Measurements from ENCODE around the gene PPP6R2.

PPP6R2 gene

DNA sequence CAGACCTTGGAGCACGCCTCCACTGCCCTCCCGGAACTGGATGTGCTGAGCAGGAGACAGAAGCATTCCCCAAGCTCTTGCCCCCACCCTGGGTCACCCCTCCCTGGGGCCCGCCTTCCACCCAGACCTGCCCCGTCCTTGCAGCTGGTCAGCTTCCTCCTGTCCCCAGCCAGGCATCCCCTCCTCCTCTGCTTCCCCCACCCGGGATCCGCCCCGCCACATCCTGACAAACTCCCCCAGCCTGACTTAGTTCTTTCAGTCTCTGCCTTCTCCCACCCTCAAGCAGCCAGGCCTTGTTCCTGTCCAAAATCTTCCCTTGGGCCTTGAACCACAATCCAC is 34.6 kb upstream of the PPP6R2 start:
- Histone ChIP-seq H3K4me1 (ENCODE audit: control insufficient read depth, insufficient read depth, low read length) (peaks cover 3% of the 10 kb centered on the region), H3K27me3 (ENCODE audit: control insufficient read depth, insufficient read depth, low read length) (no peaks in the 10 kb centered on the region), H3K4me3 (ENCODE audit: low read depth, low read length) (no peak overlapping the region), H3K9ac (ENCODE audit: low read depth, low read length) (no peak overlapping the region), H3K9me3 (ENCODE audit: control insufficient read depth, insufficient read depth, low read length) (no peaks in the 10 kb centered on the region), H3K36me3 (ENCODE audit: control insufficient read depth, insufficient read depth, low read length) (peaks cover 3% of the 10 kb centered on the region)

DNA sequence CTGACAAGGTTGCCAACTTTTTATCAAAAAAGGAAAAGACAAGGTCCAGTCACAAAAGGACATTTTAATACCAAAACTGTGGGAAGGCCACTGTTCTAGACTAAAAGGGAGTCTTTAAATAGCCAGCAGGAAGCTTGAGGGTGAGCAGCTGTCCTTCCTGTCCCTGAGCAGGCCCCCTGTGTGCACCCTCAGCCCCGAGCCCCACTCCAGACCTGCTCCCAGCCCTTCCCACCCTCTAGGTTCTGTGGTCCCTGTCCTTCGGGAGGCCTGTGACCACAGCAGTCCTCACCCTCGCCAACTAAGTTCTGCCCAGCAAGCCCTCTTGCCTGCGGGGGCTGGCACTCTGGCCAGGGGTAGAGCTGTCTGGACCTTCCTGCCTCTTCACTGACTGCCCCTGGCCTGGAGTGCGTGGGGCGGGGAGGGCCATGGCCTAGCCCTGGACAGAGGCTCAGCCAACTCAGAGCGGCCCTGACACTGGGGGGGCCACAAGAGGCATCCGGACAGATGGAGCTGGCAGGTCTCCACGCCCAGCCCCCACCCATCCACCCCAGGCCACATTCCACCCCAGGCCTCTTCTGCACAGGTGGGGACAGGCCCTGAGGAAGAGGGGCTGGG is 34.0 kb upstream of the PPP6R2 start:
- Histone ChIP-seq H3K36me3 (ENCODE audit: control insufficient read depth, insufficient read depth, low read length) (no peaks in the 10 kb centered on the region), H3K4me1 (ENCODE audit: control insufficient read depth, insufficient read depth, low read length) (peaks cover 3% of the 10 kb centered on the region), H3K9ac (ENCODE audit: low read depth, low read length) (no peak overlapping the region), H3K9me3 (ENCODE audit: control insufficient read depth, insufficient read depth, low read length) (no peaks in the 10 kb centered on the region), H3K27me3 (ENCODE audit: control insufficient read depth, insufficient read depth, low read length) (no peaks in the 10 kb centered on the region), H3K4me3 (ENCODE audit: low read depth, low read length) (no peak overlapping the region)

- H3K9me3 ChIP-seq (ENCODE audit: control insufficient read depth, insufficient read depth, low read length) = no peaks in the 10 kb centered on the region
- no peaks in the 10 kb centered on the region for H3K36me3 ChIP-seq (ENCODE audit: control insufficient read depth, insufficient read depth, low read length)
- no peaks in the 10 kb centered on the region for H3K27me3 ChIP-seq (ENCODE audit: control insufficient read depth, insufficient read depth, low read length)
- no peak overlapping the region for H3K4me3 ChIP-seq (ENCODE audit: low read depth, low read length)
- H3K9ac ChIP-seq (ENCODE audit: low read depth, low read length) = no peak overlapping the region
- peaks cover 3% of the 10 kb centered on the region for H3K4me1 ChIP-seq (ENCODE audit: control insufficient read depth, insufficient read depth, low read length)
Measured at GRCh38 chr22:50309601-50309991, 33.5 kb upstream of the PPP6R2 start.

- Histone ChIP-seq H3K36me3 (ENCODE audit: control insufficient read depth, insufficient read depth, low read length) (no peaks in the 10 kb centered on the region), H3K9ac (ENCODE audit: low read depth, low read length) (no peak overlapping the region), H3K27me3 (ENCODE audit: control insufficient read depth, insufficient read depth, low read length) (no peaks in the 10 kb centered on the region), H3K4me3 (ENCODE audit: low read depth, low read length) (no peak overlapping the region), H3K4me1 (ENCODE audit: control insufficient read depth, insufficient read depth, low read length) (peaks cover 3% of the 10 kb centered on the region), H3K9me3 (ENCODE audit: control insufficient read depth, insufficient read depth, low read length) (no peaks in the 10 kb centered on the region)
Measured at GRCh38 chr22:50310031-50310722, 33.0 kb upstream of the PPP6R2 start.

GRCh38 chr22:50310949-50311444 is 32.1 kb upstream of the PPP6R2 start:
- no peak overlapping the region for H3K9ac ChIP-seq (ENCODE audit: low read depth, low read length)
- peaks cover 3% of the 10 kb centered on the region for H3K4me1 ChIP-seq (ENCODE audit: control insufficient read depth, insufficient read depth, low read length)
- no peak overlapping the region for H3K4me3 ChIP-seq (ENCODE audit: low read depth, low read length)
- no peaks in the 10 kb centered on the region for H3K36me3 ChIP-seq (ENCODE audit: control insufficient read depth, insufficient read depth, low read length)
- no peaks in the 10 kb centered on the region for H3K27me3 ChIP-seq (ENCODE audit: control insufficient read depth, insufficient read depth, low read length)
- no peaks in the 10 kb centered on the region for H3K9me3 ChIP-seq (ENCODE audit: control insufficient read depth, insufficient read depth, low read length)

DNA sequence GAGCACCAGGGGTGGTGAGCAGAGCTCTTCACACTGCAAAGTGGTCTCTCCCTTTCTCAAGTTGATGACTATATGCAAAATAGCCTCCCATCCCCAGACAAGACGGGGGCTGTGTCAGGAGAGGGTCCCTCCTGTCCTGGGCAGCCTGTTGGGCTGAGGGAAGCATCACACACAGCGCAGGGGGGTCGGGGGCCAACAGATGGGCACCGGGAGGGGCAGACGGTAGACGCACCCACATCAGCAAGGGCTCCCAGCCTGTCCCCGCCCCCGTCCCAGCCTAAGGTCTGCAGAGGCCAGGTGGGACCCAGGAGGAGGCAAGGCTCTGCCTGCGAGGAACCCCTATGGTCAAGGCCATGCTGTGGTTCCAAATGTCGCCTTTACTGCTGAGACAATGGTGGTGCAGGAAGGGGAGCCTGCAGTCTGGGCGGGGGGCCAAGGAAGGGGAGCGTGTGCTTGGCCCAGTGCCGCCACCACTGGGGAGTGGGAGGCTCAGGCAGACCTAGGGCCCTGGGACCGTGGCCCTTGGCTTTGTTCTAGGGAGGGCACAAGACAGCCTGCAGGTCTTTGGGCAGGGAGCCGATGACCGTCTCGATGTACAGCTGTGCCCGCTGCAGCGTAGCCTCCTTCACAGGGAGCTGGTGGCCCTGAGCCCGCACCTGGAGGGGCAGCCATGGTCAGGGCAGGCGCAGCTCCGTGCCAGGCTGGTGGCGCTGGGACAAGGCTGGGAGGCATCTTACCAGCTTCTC is 31.3 kb upstream of the PPP6R2 start:
- H3K4me3 ChIP-seq (ENCODE audit: low read depth, low read length) = no peak overlapping the region
- H3K4me1 ChIP-seq (ENCODE audit: control insufficient read depth, insufficient read depth, low read length) = no peaks in the 10 kb centered on the region
- H3K27me3 ChIP-seq (ENCODE audit: control insufficient read depth, insufficient read depth, low read length) = no peaks in the 10 kb centered on the region
- H3K9me3 ChIP-seq (ENCODE audit: control insufficient read depth, insufficient read depth, low read length) = no peaks in the 10 kb centered on the region
- no peak overlapping the region for H3K9ac ChIP-seq (ENCODE audit: low read depth, low read length)
- no peaks in the 10 kb centered on the region for H3K36me3 ChIP-seq (ENCODE audit: control insufficient read depth, insufficient read depth, low read length)

GRCh38 chr22:50312371-50312770 is 30.8 kb upstream of the PPP6R2 start:
- H3K4me1 ChIP-seq (ENCODE audit: control insufficient read depth, insufficient read depth, low read length) = no peaks in the 10 kb centered on the region
- H3K9ac ChIP-seq (ENCODE audit: low read depth, low read length) = no peak overlapping the region
- H3K4me3 ChIP-seq (ENCODE audit: low read depth, low read length) = no peak overlapping the region
- no peaks in the 10 kb centered on the region for H3K36me3 ChIP-seq (ENCODE audit: control insufficient read depth, insufficient read depth, low read length)
- no peaks in the 10 kb centered on the region for H3K27me3 ChIP-seq (ENCODE audit: control insufficient read depth, insufficient read depth, low read length)
- no peaks in the 10 kb centered on the region for H3K9me3 ChIP-seq (ENCODE audit: control insufficient read depth, insufficient read depth, low read length)

GRCh38 chr22:50313021-50313420 is 30.1 kb upstream of the PPP6R2 start:
- no peaks in the 10 kb centered on the region for H3K4me1 ChIP-seq (ENCODE audit: control insufficient read depth, insufficient read depth, low read length)
- H3K9me3 ChIP-seq (ENCODE audit: control insufficient read depth, insufficient read depth, low read length) = no peaks in the 10 kb centered on the region
- no peak overlapping the region for H3K4me3 ChIP-seq (ENCODE audit: low read depth, low read length)
- no peaks in the 10 kb centered on the region for H3K36me3 ChIP-seq (ENCODE audit: control insufficient read depth, insufficient read depth, low read length)
- H3K27me3 ChIP-seq (ENCODE audit: control insufficient read depth, insufficient read depth, low read length) = no peaks in the 10 kb centered on the region
- no peak overlapping the region for H3K9ac ChIP-seq (ENCODE audit: low read depth, low read length)

- H3K4me1 ChIP-seq (ENCODE audit: control insufficient read depth, insufficient read depth, low read length) = no peaks in the 10 kb centered on the region
- H3K9ac ChIP-seq (ENCODE audit: low read depth, low read length) = no peak overlapping the region
- H3K4me3 ChIP-seq (ENCODE audit: low read depth, low read length) = no peak overlapping the region
Measured at GRCh38 chr22:50313600-50313999, 29.5 kb upstream of the PPP6R2 start.

DNA sequence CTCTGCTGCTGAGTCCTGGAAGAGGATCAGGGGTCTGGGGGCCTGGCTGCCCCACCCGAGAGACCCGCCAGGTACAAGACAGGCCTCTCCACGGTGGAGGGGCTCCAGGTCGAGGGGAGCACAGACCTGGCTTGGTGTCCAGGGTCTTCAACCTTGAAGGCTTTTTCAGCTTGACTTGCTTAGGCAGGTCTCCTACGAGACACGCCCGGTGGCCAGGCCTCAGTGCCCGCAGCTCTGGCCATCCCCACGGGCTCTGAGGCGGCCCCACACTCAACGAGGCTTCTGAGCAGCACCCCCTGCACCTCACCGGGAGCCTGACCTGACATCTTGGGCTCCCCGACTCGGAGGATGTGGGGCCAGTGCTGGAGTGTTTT is 29.1 kb upstream of the PPP6R2 start:
- Histone ChIP-seq H3K27me3 (ENCODE audit: control insufficient read depth, insufficient read depth, low read length) (no peaks in the 10 kb centered on the region), H3K4me1 (ENCODE audit: control insufficient read depth, insufficient read depth, low read length) (no peaks in the 10 kb centered on the region), H3K9ac (ENCODE audit: low read depth, low read length) (no peak overlapping the region), H3K36me3 (ENCODE audit: control insufficient read depth, insufficient read depth, low read length) (no peaks in the 10 kb centered on the region), H3K9me3 (ENCODE audit: control insufficient read depth, insufficient read depth, low read length) (no peaks in the 10 kb centered on the region), H3K4me3 (ENCODE audit: low read depth, low read length) (no peak overlapping the region)

More at GRCh38 chr22:50313600-50313999, 29.5 kb upstream of the PPP6R2 start:
- Histone ChIP-seq H3K27me3 (ENCODE audit: control insufficient read depth, insufficient read depth, low read length) (no peaks in the 10 kb centered on the region), H3K9me3 (ENCODE audit: control insufficient read depth, insufficient read depth, low read length) (no peaks in the 10 kb centered on the region), H3K36me3 (ENCODE audit: control insufficient read depth, insufficient read depth, low read length) (no peaks in the 10 kb centered on the region)

DNA sequence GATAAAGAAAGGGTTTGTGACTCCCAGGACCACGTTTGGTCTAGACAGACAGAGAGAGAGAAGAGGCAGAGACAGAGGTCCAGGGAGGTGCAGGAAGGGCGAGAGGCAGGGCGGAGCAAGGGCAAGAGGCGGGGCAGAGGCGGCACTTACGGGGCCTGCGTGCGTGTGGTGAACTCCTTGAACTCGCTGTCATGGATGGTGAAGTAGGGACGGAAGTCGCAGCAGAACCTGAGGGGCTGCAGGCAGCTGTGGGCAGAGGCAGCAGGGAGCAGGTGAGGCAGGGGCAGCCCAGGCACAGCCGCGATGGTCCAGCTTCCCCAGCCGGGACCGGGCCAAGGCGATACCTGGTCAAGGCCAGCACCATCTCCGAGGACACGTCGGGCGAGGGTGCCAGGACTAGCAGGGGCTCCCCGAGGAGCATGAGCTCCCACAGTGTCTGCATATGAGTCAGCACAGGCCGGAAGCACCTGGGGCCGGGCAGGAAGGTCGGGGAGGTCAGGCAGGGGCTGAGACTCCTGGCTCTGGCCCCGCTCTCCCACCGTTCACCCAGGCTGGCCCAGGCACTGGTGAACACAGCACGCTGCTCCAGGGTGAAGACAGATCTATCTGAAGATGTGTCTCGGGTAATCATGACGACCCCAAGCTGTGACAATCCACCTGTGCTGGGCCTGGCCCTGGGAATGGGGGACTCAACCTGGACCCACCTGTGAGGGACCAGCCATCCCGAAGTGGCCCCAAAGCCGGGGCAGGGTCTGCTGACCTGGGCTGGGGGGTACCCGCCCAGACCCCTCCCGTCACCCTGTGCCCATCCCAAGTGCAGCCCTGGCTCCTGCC is 28.5 kb upstream of the PPP6R2 start:
- H3K27me3 ChIP-seq (ENCODE audit: control insufficient read depth, insufficient read depth, low read length) = no peaks in the 10 kb centered on the region
- no peaks in the 10 kb centered on the region for H3K36me3 ChIP-seq (ENCODE audit: control insufficient read depth, insufficient read depth, low read length)
- no peak overlapping the region for H3K4me3 ChIP-seq (ENCODE audit: low read depth, low read length)
- H3K4me1 ChIP-seq (ENCODE audit: control insufficient read depth, insufficient read depth, low read length) = no peaks in the 10 kb centered on the region
- no peaks in the 10 kb centered on the region for H3K9me3 ChIP-seq (ENCODE audit: control insufficient read depth, insufficient read depth, low read length)
- no peak overlapping the region for H3K9ac ChIP-seq (ENCODE audit: low read depth, low read length)

Data from iPS-15b (cell line).